ENCODE results near the gene C1QC.

The C1QC gene

DNA sequence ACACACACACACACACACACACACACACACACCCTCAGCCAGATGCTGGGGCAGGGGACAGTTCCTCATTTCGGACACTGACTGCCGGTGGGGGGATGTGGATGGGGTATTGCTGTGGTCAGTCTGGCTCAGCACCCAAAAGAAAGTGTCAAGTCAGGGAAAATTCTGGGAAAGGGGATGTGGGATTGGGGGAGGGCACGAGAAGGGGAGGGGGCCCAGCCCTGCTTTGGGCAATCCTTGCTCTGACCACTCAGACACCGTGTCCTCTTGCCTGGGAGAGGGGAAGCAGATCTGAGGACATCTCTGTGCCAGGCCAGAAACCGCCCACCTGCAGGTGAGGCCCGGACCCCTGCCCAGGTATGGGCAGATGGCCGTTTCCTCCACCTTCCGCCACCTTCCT, at the start of gene C1QC:
TSS of gene C1QC (plus strand) at position 253 of the 400 bp plus-strand sequence. CDS start 391 bp downstream, outside the sequence.
- DNase-seq, result no peak

DNA sequence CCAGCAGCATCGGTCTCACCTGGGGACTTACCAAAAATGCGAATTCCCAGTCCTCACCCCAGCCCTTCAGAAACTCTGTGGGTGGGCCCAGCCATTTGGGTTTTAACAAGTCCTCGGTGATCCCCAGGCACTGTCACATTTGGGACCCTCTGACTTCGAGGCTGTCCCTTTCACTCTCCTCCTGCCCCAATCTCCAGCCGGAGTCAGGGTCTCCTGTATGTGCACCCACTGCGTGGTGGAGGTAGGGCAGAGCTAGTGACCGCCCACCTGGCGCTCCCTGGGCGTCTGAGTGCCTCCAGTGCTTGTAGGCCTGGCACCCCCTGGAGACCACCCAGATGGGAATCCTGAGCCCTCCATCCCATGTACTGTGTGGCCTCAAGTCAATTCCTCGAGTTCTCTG, 49.0 kb upstream of the C1QC start:
- DNase-seq, result no peak

DNA sequence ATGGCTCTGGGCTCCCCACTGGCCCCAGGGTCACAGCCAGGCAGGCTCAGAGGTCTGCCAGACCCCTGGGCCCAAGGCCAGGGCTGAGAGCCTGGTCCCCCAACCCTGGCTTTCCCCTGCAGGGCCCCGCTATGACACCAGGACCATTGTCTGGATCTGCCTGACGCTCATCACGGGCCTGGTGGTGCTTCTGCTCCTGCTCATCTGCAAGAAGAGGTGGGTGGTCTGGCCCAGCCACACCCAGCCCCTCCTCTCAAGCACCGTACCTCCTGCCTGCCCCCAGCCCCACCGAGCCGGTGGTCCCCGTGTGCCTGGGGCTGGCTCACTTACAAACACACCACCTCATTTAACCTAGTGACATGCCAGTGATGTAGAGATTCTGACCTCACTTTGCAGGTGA, 48.3 kb upstream of the C1QC start:
- no peak for DNase-seq

DNA sequence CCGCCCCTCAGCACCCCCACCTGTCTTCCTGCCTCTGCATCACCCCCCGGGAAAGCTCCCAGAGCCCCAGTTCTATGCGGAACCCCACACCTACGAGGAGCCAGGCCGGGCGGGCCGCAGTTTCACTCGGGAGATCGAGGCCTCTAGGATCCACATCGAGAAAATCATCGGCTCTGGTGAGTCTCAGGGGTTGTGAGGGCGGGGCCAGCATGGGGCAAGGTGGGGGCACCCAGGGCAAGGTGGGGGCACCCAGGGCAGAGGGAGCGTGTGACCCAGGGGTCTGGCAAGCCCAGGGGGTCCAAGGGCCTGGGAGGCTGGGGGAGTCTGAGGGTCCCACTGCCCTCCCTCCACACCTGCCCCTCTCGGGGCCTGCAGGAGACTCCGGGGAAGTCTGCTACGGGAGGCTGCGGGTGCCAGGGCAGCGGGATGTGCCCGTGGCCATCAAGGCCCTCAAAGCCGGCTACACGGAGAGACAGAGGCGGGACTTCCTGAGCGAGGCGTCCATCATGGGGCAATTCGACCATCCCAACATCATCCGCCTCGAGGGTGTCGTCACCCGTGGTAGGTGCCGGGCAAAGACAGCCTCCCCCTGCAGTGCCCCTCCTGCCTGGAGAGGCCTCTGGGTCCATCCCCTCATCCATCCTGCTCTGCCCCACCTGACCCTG, 46.0 kb upstream of the C1QC start:
- no peak for DNase-seq

- no peak for DNase-seq
Observed at GRCh38 chr1:22597996-22598395, 45.4 kb upstream of the C1QC start.

- no peak for DNase-seq
Observed at GRCh38 chr1:22598736-22599135, 44.7 kb upstream of the C1QC start.

GRCh38 chr1:22600071-22600816, 43.2 kb upstream of the C1QC start:
- DNase-seq, result no peak

GRCh38 chr1:22600817-22601605, 42.4 kb upstream of the C1QC start:
- DNase-seq, result no peak

DNA sequence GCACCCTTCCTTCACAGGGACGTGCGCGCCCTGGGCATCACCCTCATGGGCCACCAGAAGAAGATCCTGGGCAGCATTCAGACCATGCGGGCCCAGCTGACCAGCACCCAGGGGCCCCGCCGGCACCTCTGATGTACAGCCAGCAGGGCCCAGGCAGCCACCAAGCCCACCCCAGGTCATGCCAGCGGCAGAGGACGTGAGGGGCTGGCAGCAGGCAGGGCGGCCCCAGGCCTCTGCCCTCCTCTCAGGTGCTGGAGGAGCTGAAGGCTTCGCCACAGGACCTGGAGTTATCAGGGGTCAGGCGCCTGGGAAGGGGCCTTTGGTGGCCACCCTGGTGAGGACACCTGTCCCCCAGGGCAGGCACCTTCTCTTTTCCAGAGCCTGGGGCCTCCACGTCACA, 41.8 kb upstream of the C1QC start:
- DNase-seq, result no peak

- DNase-seq, result no peak
Observed at GRCh38 chr1:22602060-22602740, 41.2 kb upstream of the C1QC start.

DNA sequence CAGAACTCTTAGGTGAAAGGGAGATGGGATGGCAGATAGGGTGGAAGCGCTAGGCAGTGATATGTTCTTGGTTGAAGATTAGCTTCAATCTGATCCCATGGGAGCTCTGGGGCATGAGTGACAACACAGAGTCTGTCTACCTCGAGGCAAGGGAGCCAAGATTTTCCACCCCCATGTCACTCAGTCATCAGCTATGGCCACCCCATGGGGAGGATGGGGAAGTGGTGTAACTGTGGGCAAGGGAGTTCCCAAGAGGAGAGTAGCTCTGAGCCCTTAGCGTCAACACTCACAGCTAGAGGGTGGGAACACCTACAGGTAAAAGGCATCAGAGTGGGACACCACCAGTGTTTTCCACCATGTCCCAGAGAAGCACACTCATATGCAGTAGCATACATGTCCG, 37.3 kb upstream of the C1QC start:
- DNase-seq, result no peak

DNA sequence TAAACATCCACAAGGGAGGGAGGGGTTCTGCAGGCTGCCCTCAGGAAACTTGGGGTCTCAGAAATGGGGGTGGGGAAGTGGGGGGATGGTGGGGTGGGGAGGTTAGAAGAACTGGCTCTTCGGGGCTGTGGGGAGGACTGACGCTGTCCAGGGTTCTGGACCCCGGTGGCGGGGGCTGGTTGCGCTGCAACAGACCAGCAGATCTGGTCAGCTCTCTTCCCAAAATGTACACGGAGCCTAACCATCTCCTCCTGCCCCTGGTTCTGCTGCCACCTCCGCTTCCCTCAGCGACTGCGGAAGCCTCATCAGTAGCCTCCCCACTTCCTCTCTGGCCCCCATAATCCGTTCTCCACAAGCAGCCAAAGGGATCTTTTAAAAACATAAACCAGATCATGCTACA, 36.3 kb upstream of the C1QC start:
- DNase-seq, result no peak

- DNase-seq, result no peak
Observed at GRCh38 chr1:22608361-22608760, 35.1 kb upstream of the C1QC start.

GRCh38 chr1:22609291-22609690, 34.1 kb upstream of the C1QC start:
- DNase-seq, result no peak

DNA sequence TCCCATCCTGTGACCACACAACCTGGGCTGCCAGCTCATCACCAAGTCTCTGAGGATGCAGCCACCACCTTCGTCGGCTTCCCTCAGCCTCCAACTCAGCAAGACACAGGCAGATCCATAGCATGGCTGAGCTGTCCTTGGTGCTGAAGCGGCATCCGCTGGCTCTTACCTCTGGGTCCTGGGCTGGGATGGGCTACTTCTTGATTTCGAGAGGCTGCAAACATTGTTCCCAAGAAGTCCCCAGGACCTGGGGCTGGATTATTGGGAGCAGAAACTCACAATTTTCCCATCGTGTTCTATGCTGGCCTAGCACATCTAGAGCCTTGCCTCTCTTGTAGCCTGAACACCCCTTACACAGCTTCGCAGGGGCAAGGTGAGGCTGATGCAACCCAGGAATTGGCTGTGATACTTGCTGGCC, 31.9 kb upstream of the C1QC start:
- DNase-seq, result no peak

- peak; percentile 93 for DNase-seq
Observed at GRCh38 chr1:22612671-22613571, 30.5 kb upstream of the C1QC start.

DNA sequence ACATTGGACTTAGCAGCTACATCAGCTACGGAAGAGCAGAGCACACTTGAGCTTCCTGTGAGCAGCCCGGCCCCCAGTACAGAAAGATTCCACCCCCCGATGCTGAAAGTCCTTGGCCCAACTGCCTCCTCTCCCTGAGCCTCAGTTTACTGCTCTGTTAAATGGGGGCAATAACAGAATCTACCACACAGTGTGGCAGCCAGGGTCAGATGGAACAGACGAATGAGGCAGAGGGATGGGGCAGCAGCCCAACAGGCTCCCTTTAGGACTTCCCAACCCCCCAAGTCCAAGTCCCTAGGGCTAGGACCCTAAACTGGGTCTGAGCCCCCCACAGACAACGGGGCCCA, 29.9 kb upstream of the C1QC start:
- no peak for DNase-seq

DNA sequence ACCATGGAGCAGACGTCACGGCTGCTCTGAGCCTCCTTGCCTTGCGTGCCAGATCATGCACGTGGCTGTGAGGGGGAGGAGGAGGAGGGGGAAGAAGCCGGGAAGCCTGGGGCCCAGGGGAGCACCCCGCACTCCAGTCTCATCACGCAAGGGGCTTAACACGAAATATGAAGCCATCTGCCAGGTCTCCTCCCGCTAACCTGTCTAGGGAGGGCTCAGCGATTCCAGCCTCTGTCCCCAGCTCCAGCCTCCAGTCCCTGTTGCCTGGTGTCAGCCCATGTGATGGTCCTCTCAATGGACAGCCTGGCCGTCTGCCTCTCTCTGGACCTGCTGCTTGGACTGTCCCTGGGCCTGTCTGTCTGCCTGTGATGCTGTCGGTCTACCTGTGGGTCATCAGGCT, 29.5 kb upstream of the C1QC start:
- DNase-seq, result peak; percentile 95

- no peak for DNase-seq
Observed at GRCh38 chr1:22615886-22616285, 27.5 kb upstream of the C1QC start.

- no peak for DNase-seq
Observed at GRCh38 chr1:22616571-22616970, 26.9 kb upstream of the C1QC start.

DNA sequence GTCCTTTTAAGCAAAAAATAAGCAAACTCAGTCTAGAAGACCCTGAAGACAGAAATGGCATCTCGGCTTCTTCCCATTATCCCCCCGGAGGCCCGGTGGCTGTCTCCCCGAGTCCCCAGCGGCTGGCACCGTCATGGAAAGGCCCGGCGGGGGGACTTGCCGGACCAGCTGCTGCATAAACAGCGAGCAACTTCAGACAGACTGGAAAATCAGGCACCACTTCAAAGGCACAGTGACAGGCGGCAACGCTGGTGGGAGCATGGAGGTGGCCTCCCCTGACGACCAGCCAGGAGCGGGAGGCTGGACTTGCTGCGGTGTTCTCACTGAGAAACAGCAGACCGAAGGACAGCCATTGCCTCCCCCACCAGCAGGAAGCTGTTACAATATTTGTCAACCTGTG, 25.4 kb upstream of the C1QC start:
- DNase-seq, result peak; percentile 86

GRCh38 chr1:22619252-22619651, 24.2 kb upstream of the C1QC start:
- no peak for DNase-seq
